CD4-positive, alpha-beta T cell treated with Interleukin-6 for 4 hours (primary cell): ENCODE measurements around the gene SGMS1.
"Not testable (repeated sequence)": the region's sequence is repeated elsewhere in the genome, so short reads cannot be mapped to it uniquely, and the experiment has no call there.

Experiments used
- DNase-seq: peaks from one replicate; pipeline ENCODE4 v3.0.0-alpha.2; 2020; ENCODE audit warnings: mixed read lengths

The SGMS1 gene

GRCh38 chr10:50392966-50393718, 230.6 kb downstream of the SGMS1 start:
- no peak for DNase-seq

GRCh38 chr10:50392426-50392825, 231.3 kb downstream of the SGMS1 start:
- no peak for DNase-seq

- DNase-seq: no peak
Observed at GRCh38 chr10:50390302-50390701, 233.5 kb downstream of the SGMS1 start.

GRCh38 chr10:50388181-50388580, 235.6 kb downstream of the SGMS1 start:
- no peak for DNase-seq

- DNase-seq: no peak
Observed at GRCh38 chr10:50387732-50388073, 236.1 kb downstream of the SGMS1 start.

- DNase-seq: no peak
Observed at GRCh38 chr10:50387007-50387731, 236.6 kb downstream of the SGMS1 start.

- no peak for DNase-seq
Observed at GRCh38 chr10:50385624-50386023, 238.1 kb downstream of the SGMS1 start.

- no peak for DNase-seq
Observed at GRCh38 chr10:50384898-50385297, 238.9 kb downstream of the SGMS1 start.

GRCh38 chr10:50384238-50384637, 239.5 kb downstream of the SGMS1 start:
- DNase-seq: no peak

- DNase-seq: no peak
Observed at GRCh38 chr10:50382576-50383023, 241.2 kb downstream of the SGMS1 start.

GRCh38 chr10:50381642-50382041, 242.1 kb downstream of the SGMS1 start:
- no peak for DNase-seq

GRCh38 chr10:50379616-50380015, 244.1 kb downstream of the SGMS1 start:
- no peak for DNase-seq

- no peak for DNase-seq
Observed at GRCh38 chr10:50375745-50376144, 248.0 kb downstream of the SGMS1 start.

- DNase-seq: no peak
Observed at GRCh38 chr10:50375051-50375452, 248.7 kb downstream of the SGMS1 start.

- no peak for DNase-seq
Observed at GRCh38 chr10:50373821-50374501, 249.8 kb downstream of the SGMS1 start.

- DNase-seq: no peak
Observed at GRCh38 chr10:50369931-50370330, 253.8 kb downstream of the SGMS1 start.

GRCh38 chr10:50367732-50368131, 256.0 kb downstream of the SGMS1 start:
- DNase-seq: peak; percentile 8

- not testable (repeated sequence) for DNase-seq
Observed at GRCh38 chr10:50366421-50366820, 257.3 kb downstream of the SGMS1 start.

GRCh38 chr10:50364730-50365129, 259.0 kb downstream of the SGMS1 start:
- not testable (repeated sequence) for DNase-seq

- no peak for DNase-seq
Observed at GRCh38 chr10:50362547-50363125, 261.1 kb downstream of the SGMS1 start.

GRCh38 chr10:50361946-50362345, 261.8 kb downstream of the SGMS1 start:
- no peak for DNase-seq

GRCh38 chr10:50360077-50360850, 263.5 kb downstream of the SGMS1 start:
- DNase-seq: no peak
